K562 (cell line): ENCODE measurements around the gene HS3ST5.

Source experiments
- CTCF ChIP-seq, 3 experiments: IDR thresholded peaks in 2 of 3; conservative IDR thresholded peaks in 1 of 3; 2 replicates each; pipeline ENCODE4 v1.5.1; 2011 to 2012; ENCODE audit warnings: low read length in 3 of 3, mild to moderate bottlenecking in 3 of 3, control low read depth in 2 of 3, improper control_type of control experiment in 1 of 3, inconsistent platforms in 1 of 3, low read depth in 1 of 3, mixed read lengths in 1 of 3, moderate library complexity in 1 of 3; ENCODE audit not compliant: insufficient read depth in 2 of 3
- HLTF ChIP-seq: fragments of 450-650 bp; IDR thresholded peaks from 2 replicates; pipeline ENCODE4 v1.6.1; 2016
- RAD21 ChIP-seq, 2 experiments: fragments of 250-450 bp in 1 of 2; fragments of 450-650 bp in 1 of 2; sonication (Bioruptor Pico) in 1 of 2; formaldehyde crosslinking in 1 of 2; IDR thresholded peaks in 1 of 2; conservative IDR thresholded peaks in 1 of 2; 2 replicates each; pipeline versions ENCODE4 v1.4.0 to v1.8.0; 2020 to 2022; ENCODE audit warnings: mild to moderate bottlenecking in 2 of 2, moderate library complexity in 1 of 2

GRCh38 chr6:114154812-114155211, 188.0 kb downstream of the HS3ST5 start:
- TF ChIP-seq RAD21 (CRISPR knock-in tag; conservative IDR thresholded peaks at IDR 0.05 in 1 of 2, IDR thresholded peaks at IDR 0.05 in 1 of 2) (no peak), HLTF (no peak), CTCF (IDR thresholded peaks at IDR 0.05 in 2 of 3, conservative IDR thresholded peaks at IDR 0.05 in 1 of 3; ENCODE audit: insufficient read depth in 2 of 3, low read depth in 1 of 3, low read length in 3 of 3) (no peak)
